ENCODE measurements around the gene PIGO. TPM values are rescaled to one million over a fixed set of nuclear protein-coding genes. Genes with fewer than 3 reads are reported as not detected.

Gene PIGO
- total RNA-seq (2022; extraction: Qiagen RNA extraction), result 44.9 to 52.6 TPM (median 51.3 TPM) in 5 replicates

DNA sequence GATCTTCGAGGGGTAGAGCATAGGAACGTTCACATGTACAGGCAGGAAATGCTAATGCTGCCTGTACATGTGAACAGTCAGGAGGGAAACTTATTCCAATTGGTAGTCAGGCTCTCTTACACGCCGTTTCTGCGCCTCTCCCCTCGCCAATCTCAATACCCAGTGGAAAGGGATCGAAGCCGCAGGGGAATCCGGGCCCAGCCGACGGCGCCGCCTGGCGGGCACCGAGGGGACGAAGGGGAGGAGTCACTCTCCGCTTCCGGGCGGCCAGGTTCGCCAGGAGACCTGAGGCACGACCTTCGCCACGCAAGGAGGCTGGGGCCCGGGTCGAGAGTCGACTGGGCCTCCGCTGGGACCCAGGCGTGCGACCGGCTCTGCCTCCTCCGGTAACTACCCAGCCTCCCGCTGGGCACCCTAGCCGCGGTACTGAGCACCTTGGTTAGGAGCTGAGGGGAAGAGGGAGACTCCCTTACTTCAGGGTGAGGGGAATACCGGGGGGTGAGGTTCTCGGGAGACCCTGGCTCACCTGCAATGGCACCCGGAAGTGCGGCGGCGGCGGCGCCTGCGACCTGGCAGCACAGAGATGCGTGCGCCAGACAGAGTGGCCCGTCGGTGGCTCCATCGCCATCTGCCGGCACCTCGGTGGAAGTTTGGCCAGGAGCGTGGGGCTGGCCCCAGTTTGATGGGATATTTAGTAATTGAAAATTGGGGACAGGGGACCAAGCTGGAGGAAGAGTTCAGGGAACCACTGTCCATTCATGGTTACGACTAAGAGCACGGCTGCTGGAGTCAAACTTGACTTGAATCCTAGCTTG is at the start of gene PIGO:
Gene PIGO, minus strand, starts transcription at position 557 of the 815 bp plus-strand sequence. CDS start 1,026 bp downstream, outside the sequence.

DNA sequence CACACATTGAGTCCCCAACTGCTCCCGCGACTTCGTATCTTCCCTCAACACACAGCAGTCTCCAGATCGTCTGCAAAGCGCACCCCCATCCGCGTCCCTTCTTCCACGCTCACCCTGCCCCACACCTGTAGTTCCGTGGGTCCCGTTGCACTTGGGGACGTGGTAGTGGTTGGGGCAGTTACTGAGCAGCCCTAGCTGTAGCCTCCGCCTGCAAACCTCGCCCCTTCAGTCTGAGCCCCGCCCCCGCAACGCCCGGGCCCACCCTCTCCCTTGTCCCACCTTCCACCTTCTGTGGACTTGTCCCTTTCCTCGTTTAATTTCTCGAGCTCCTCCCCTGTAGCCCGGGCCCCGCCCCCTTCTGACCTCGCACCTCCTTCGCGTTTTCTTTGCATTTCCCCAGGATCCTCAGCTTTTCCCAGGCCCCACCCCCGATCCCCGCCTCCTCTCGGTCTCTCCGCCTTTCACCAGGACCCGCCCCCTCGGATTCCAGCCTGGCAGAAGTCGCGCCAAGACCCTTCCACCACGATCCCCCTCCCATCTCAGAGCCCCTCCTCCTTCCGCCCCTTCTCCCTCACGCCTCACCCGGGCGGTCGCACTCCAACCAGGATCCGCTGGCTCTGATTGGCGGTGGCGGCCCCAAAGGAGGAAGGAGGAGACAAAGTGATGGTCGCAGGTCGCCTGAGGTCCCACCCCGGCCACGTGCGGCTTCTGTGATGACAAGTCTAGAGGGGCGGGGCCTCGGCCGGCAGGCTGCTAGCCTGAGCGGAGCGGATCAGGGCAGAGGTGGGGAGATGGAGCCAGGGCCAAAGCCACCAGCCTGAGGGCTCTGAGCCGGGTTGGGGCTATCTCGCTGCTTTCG is 19.5 kb upstream of the PIGO start, which contains the start of gene ATOSB:
Gene ATOSB, minus strand, starts transcription at position 183 of the 859 bp plus-strand sequence. CDS start 7,588 bp downstream, outside the sequence.

DNA sequence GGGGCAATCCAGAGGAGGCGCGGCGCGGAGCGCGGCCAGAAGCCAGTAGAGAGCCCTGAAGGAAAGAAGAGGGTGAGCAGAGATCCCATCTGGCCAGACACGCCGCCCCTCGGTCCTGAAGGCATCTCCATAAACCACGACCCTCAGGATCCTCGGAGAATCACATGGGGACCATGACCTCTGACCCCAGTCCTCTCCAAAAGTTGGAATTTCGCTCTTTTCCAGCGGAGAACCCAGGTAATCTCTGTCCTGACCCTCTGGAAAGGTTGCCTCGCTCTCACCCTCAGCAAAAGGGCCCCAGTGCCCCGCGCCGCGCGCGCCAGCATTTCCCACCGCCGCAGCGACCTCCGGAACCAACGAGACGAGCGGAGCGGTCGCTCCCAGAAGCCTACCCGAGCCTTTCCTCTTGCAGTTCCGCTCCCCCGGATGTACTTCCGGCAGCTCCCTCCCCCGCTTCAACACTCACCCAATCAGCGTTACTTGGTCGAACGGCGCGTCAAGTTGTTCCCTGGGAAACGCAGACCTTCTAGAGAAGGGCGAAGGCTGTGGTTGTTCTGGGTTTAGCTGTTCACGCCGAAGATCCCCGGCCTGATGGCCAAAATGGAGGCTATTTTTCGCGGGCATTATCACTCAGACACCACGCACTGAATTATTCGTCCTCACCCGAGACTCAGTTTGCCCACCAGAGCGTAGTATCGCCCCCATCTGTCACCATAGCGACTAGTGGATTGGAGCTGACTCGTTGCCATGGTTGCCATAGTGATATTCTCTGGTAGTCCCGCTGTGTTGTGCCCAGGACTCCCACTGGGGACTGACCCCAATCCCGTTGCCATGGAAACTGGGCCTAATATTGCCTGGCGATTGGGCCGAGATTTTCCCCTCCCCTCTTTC is 6.6 kb upstream of the PIGO start, which contains the start of gene STOML2:
Gene STOML2, minus strand, starts transcription at position 363 of the 891 bp plus-strand sequence. Its CDS starts 37 bp downstream, at position 326.

DNA sequence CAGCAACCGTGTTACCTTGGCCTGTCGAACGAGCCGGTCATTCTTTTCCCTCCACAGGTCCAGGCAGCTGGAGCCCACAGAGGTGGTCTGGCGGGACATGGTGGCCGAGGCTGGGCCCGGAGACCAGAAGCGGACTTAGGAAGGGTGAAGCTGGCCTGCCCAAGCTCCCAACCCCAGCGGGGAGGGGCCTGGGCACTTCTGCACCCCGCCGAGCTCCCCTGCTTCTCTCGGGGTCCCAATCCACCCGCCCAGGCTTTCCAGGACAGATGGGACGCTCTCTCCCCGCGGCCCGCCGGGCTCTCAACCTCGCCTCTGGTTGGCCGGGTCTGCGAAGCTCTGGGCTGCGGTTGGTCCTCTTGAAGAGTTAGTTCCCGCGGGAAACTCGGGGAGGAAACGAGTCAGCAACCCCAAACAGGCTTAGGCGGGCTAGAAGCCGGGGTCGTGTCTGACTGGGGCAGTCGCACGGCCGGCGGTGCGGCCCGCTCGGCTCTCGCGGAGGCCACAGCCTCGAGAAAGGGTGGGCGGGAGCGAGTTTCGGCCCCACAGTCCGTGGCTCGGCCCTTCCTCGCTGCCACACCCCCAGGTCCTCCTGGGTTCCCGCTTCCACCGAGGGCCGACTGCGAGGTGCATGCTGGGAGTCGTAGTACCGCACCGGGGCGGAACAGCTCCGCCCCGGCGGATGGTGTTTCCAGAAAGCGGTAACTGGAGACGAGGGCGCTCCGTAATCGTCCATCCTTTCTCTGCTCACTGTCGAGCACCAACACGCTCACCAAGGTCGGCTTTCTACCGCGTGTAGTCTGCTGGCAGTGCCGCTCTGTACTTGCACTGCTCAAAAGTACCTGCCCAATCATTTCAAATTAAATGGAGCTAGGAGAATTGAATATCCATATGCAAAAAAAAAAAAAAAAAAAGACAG is 16.7 kb downstream of the PIGO start, which contains the start of gene FANCG:
Gene FANCG, minus strand, starts transcription at position 517 of the 916 bp plus-strand sequence. Its CDS starts 418 bp downstream, at position 99.

DNA sequence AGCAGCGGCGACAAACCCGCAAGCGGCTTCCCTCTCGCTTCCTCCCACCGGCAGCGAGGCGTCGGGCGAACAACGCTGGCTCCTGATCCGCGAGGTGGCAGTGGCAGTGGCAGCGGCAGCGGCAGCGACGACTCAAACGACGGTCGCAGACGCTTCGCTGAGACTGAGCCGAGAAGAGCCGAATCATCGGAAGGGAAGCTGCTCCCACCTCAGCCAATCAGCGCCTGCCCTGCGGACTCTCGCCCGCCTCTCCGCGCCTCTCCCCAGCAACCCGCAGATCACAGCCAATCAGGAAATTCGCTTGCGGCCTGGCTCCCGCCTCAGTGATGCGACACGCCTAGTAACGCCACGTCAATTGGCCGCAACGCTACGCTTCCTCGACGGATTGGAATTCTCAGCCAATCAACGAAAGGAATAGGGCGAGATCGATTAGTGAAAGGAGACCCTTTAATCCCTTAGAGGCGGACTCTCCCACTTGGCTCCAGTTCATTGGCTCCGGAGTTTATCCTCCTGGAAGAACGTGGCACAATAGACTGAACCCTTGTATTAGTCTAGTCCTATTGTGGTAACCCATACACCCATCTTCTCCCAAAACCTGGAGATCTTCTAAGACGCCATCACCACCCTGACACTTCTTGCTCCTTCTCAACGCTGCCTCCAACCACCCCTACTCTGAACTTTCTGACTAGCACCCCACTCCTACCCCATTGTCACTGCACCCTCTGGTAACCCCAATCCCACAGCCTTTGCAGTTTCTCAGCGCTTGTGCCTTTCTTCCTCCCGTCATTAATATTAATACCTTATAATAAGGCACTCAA is 23.7 kb downstream of the PIGO start, which contains the start of gene VCP:
Gene VCP, minus strand, starts transcription at position 165 of the 818 bp plus-strand sequence. CDS start 272 bp downstream, outside the sequence.

Other genes starting within 250 kb of the PIGO start
- gene PHF24, start 138.3 kb downstream of the PIGO start, total RNA-seq (2022; extraction: Qiagen RNA extraction), result 0.09 to 0.31 TPM (median 0.14 TPM) in 5 replicates
- 7.8 to 12.8 TPM (median 11.1 TPM) in 5 replicates for gene DNAJB5, start 106.8 kb downstream of the PIGO start, total RNA-seq (2022; extraction: Qiagen RNA extraction)
- 265 to 303 TPM (median 277 TPM) in 5 replicates for gene VCP, start 24.0 kb downstream of the PIGO start, total RNA-seq (2022; extraction: Qiagen RNA extraction)
- gene FANCG, start 16.6 kb downstream of the PIGO start, total RNA-seq (2022; extraction: Qiagen RNA extraction), result 35.0 to 58.2 TPM (median 50.9 TPM) in 5 replicates
- 221 to 272 TPM (median 252 TPM) in 5 replicates for gene STOML2, start 6.5 kb upstream of the PIGO start, total RNA-seq (2022; extraction: Qiagen RNA extraction)
- 7.9 to 12.8 TPM (median 11.4 TPM) in 5 replicates for gene ATOSB, start 19.3 kb upstream of the PIGO start, total RNA-seq (2022; extraction: Qiagen RNA extraction)
- gene UNC13B, start 65.4 kb upstream of the PIGO start, total RNA-seq (2022; extraction: Qiagen RNA extraction), result 9.6 to 13.1 TPM (median 10.8 TPM) in 5 replicates